ENCODE data around the gene MPP3.
"Not testable (repeated sequence)": the region's sequence is repeated elsewhere in the genome, so short reads cannot be mapped to it uniquely, and the experiment has no call there.

The MPP3 gene

DNA sequence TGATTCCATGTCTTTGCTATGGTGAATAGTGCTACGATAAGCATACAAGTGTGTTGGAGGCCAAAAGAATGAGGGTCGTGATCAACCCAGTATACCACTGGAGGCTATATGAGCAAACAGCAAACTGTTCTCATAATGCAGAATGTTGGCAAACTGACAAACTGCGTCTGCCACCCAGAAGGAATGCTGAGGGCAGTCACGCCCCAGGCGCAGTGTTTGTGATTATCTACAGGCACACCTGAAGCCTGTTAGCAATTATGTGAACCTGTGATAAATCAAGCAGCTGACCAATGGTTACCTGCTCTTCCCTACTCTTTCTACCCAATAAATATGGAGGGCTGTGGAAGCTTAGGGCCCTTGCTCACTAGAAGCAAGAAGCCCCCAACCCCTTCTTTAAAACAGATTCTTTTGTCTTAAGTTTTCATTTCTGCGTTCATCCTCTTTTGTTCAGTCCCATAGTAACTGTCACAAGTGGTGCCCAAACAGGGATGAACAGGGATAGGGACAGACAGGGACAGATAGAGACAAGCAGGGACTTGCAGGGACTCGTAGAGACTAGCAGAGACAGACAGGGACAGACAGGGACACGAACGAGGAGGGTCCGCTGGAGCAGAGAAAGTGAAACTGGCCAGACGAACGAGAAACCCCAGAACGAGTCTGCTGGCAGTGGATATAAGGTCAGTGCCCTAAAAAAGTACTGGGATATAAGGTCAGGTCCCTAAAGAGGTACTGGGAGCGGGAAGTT is 39.2 kb upstream of the MPP3 start:
- H3K4me3 ChIP-seq, result no peak overlapping the region
- no peak overlapping the region for H3K27ac ChIP-seq
- TF ChIP-seq, protein P1, sequence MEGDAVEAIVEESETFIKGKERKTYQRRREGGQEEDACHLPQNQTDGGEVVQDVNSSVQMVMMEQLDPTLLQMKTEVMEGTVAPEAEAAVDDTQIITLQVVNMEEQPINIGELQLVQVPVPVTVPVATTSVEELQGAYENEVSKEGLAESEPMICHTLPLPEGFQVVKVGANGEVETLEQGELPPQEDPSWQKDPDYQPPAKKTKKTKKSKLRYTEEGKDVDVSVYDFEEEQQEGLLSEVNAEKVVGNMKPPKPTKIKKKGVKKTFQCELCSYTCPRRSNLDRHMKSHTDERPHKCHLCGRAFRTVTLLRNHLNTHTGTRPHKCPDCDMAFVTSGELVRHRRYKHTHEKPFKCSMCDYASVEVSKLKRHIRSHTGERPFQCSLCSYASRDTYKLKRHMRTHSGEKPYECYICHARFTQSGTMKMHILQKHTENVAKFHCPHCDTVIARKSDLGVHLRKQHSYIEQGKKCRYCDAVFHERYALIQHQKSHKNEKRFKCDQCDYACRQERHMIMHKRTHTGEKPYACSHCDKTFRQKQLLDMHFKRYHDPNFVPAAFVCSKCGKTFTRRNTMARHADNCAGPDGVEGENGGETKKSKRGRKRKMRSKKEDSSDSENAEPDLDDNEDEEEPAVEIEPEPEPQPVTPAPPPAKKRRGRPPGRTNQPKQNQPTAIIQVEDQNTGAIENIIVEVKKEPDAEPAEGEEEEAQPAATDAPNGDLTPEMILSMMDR (IDR thresholded peaks at IDR 0.05), result no peak
- no peak for DNase-seq (ENCODE audit: low spot score)

- not testable (repeated sequence) for H3K27ac ChIP-seq; H3K4me3 ChIP-seq; DNase-seq (ENCODE audit: low spot score)
Observed at GRCh38 chr17:43869031-43869430, 36.1 kb upstream of the MPP3 start.

DNA sequence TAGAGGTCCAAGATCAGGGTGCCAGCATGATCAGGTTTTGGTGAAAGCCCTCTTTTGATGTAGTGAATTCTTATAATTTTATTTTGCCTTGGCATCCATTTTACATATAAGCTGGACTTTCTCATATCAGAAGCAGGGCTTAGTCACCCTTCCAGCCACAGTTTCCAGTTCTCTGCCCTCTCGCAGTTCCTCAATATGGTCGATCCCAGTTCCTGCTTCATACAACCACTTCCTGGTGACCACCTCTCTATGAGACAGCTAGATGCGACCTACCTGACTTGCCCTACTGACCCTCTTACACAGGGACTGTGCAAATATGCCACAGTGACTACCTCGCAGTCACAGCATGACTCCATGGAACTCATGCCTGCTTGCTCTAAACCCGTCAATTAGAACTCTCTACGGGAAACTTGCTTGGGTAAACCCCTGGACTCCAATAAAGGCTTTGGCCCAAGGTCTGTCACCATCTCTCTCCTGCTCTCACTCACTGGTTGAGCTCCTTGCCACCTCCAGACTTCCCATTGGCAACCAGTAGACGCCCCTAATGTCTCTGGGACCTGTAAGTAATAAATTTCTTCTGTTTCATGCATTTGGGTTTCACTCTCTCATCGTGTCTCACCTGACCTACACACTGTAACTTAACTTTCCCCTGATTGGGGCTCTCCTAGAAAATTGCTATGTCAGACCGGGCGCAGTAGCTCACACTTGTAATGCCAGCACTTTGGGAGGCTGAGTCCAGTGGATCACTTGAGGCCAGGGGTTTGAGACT is 35.5 kb upstream of the MPP3 start:
- Histone ChIP-seq H3K4me3 (no peak overlapping the region), H3K27ac (no peak overlapping the region)
- no peak for DNase-seq (ENCODE audit: low spot score)
- TF ChIP-seq, protein P1 (IDR thresholded peaks at IDR 0.05), result no peak

DNA sequence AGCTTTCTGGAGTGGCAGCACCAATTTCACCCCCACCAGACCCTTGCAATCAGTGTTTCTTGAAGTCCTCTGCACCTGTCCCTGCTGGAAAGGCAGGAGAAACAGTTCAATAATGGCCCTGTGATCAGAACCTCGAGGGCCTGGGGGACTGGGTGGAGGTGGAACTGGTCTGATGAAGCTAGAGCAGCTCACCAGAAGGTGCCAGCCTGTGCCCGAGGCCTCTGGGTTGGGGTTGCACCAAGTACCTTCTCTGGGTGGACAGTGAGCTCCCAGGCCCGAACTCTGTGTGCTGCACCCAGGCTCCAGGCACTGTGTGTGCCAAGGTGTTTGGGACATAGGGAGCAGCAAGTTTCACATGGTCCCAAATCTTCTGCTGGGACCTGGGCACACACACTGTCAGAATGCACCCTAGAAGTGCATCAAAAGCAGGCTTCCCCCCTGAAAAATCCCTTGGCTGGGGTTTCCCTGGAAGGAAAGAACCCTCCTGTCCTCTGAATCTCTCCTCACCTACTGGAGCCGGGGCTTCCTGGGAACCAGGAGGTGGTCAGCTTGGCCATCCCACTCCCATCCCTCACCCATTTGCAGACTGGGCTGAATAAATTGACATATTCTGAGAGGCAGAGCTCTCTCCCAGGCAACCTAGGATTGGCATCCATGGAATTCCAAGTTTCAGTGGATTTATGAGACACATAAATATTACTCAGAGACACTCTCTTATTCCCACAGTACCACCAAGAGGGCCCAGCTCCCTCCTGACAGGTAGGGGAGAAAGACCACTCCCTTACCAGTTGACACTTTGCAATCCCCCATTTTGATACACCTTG is 31.4 kb upstream of the MPP3 start:
- DNase-seq (ENCODE audit: low spot score), result no peak
- TF ChIP-seq, protein P1 (IDR thresholded peaks at IDR 0.05), result no peak
- Histone ChIP-seq H3K4me3 (no peak overlapping the region), H3K27ac (no peak overlapping the region)

- H3K27ac ChIP-seq, result peak overlapping the region in 1 of 2 donors; percentile 64
- TF ChIP-seq, protein P1 (IDR thresholded peaks at IDR 0.05), result no peak
- DNase-seq (ENCODE audit: low spot score), result no peak
- H3K4me3 ChIP-seq, result no peak overlapping the region
Observed at GRCh38 chr17:43861960-43862359, 29.0 kb upstream of the MPP3 start.

DNA sequence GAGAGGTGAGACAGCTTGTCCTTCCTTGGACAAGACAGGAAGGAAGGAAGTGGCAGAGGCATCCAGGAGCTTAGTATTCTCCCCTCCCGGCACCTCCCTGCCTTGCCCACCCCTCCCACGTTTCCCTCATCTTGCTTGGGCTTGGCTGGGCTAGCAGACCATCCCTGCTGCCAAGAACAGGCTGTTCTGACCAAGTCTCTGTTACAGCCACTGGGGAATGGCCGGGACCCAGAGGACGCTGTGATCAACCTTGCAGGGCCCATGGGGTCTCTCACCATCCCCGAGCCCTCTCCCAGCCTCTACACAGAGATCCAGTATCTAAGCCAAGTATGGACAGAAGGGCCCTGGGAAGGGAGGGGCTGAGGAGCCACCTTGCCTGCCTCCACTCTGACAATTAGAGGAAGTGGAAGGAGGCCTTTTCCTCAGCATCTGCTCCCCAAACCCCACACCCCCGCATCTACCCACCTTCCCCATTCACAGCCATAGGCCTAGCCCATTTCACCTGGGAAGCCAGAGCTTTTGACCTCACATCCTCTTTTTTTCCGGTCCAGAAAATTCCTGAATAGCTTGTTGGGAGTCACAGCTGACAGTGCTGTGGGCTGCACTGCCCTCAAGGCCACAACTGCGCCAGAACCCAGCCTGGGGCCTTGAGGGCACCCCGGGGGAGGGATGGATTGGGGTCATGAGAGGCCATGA is 28.1 kb upstream of the MPP3 start:
- TF ChIP-seq, protein P1 (IDR thresholded peaks at IDR 0.05), result no peak
- peak overlapping the region; percentile 48 to 64 for H3K27ac ChIP-seq
- DNase-seq (ENCODE audit: low spot score), result peak; percentile 72
- H3K4me3 ChIP-seq, result no peak overlapping the region

Data from coronary artery (tissue), 2 donors.